HepG2 (cell line): ENCODE measurements around the gene GRM7. TPM values are rescaled to one million over a fixed set of nuclear protein-coding genes. Genes with fewer than 3 reads are reported as not detected.

Source experiments
- ATAC-seq: fragments of 200-7000 bp; cut with Tn5 transposase; 3 replicates; pipeline ENCODE4 v1.9.1; 2020; ENCODE audit warnings: mild to moderate bottlenecking, moderate library complexity
- BruUV-seq: library from RNA; stranded (reverse); fragments of 400-500 nt; replicated peaks from 2 replicates; lab custom pipeline; 2021; lab: Mats Ljungman, UMichigan
- CTCF ChIA-PET: fragments of 300-600 bp; formaldehyde crosslinking; extraction: SDS; loops from one replicate; lab custom pipeline; 2021; ENCODE audit warnings: low total read pairs, inconsistent platforms, low intra/inter-chr PET ratio; lab: Yijun Ruan, JAX
- POLR2A ChIA-PET: fragments of 350-600 bp; sonication (Branson Sonifier 250); formaldehyde crosslinking; loops from one replicate; lab custom pipeline; 2020; ENCODE audit warnings: antibody characterized with exemption, inconsistent platforms; lab: Yijun Ruan, JAX
- DNase-seq: peaks from one replicate; pipeline ENCODE4 v3.0.0-alpha.2; 2015; ENCODE audit warnings: low spot score
- FAIRE-seq: peaks from 3 replicates; lab custom pipeline; 2011; peaks lifted over from hg19 to GRCh38; lab: Jason Lieb, UNC
- H2AFZ ChIP-seq: one replicate; pipeline ENCODE4 v1.6.1; 2011; ENCODE audit warnings: low read length, inconsistent platforms
- H3K27ac ChIP-seq: fragments of 300-600 bp; 3 replicates; pipeline ENCODE4 v1.8.0; 2011; ENCODE audit warnings: mixed run types, mild to moderate bottlenecking, mixed read lengths, low read length, inconsistent platforms; ENCODE audit not compliant: insufficient read depth; ENCODE audit errors: extremely low read length
- H3K27me3 ChIP-seq, 2 experiments: fragments of 200-600 bp in 1 of 2; 2 replicates in 1 of 2; 3 replicates in 1 of 2; pipeline versions ENCODE4 v1.6.0 to v1.8.0; 2011; ENCODE audit warnings: low read length in 2 of 2, mild to moderate bottlenecking in 2 of 2, moderate library complexity in 2 of 2, inconsistent platforms in 1 of 2; ENCODE audit not compliant: insufficient read depth in 2 of 2, control insufficient read depth in 1 of 2
- H3K36me3 ChIP-seq, 2 experiments: fragments of 200-600 bp in 1 of 2; replicated peaks in 1 of 2; 2 replicates in 1 of 2; 3 replicates in 1 of 2; pipeline versions ENCODE4 v1.5.1 to v1.8.0; 2011; ENCODE audit warnings: low read length in 2 of 2, inconsistent platforms in 1 of 2; ENCODE audit not compliant: insufficient read depth in 2 of 2, control insufficient read depth in 1 of 2
- H3K4me1 ChIP-seq: 2 replicates; pipeline ENCODE4 v1.5.1; 2012; ENCODE audit warnings: low read length, inconsistent platforms; ENCODE audit not compliant: insufficient read depth
- H3K4me2 ChIP-seq: 2 replicates; pipeline ENCODE4 v1.6.0; 2011; ENCODE audit warnings: low read depth, low read length, inconsistent platforms
- H3K4me3 ChIP-seq, 3 experiments: fragments of 200-600 bp in 1 of 3; sonication (generic), shearing (Covaris generic) in 1 of 3; replicated peaks in 1 of 3; 2 replicates each; pipeline ENCODE4 v1.5.1; 2011 to 2016; ENCODE audit warnings: low read length in 3 of 3, inconsistent platforms in 2 of 3, low read depth in 2 of 3, mild to moderate bottlenecking in 2 of 3, control low read depth in 1 of 3, mixed read lengths in 1 of 3; ENCODE audit not compliant: insufficient read depth in 1 of 3
- H3K79me2 ChIP-seq: one replicate; pipeline ENCODE4 v1.6.1; 2011; ENCODE audit warnings: low read length, inconsistent platforms; ENCODE audit not compliant: insufficient read depth
- H3K9ac ChIP-seq: 2 replicates; pipeline ENCODE4 v1.6.0; 2011; ENCODE audit warnings: mild to moderate bottlenecking, low read depth, low read length, inconsistent platforms; ENCODE audit not compliant: insufficient read depth
- H3K9me3 ChIP-seq: 2 replicates; pipeline ENCODE4 v1.5.1; 2012; ENCODE audit warnings: mild to moderate bottlenecking, low read length
- H4K20me1 ChIP-seq: 2 replicates; pipeline ENCODE4 v1.6.0; 2011; ENCODE audit warnings: inconsistent platforms, mild to moderate bottlenecking, low read length, moderate library complexity; ENCODE audit not compliant: insufficient read depth
- ARID3A ChIP-seq: IDR thresholded peaks from 2 replicates; pipeline ENCODE4 v1.6.1; 2012; ENCODE audit warnings: low read depth, low read length, improper control_type of control experiment
- MEIS1 ChIP-seq: sonication (generic); formaldehyde crosslinking; IDR thresholded peaks from 2 replicates; pipeline ENCODE4 v1.9.0; 2021; ENCODE audit warnings: mild to moderate bottlenecking, missing genetic modification reagents, moderate library complexity, borderline replicate concordance
- NCOA5 ChIP-seq: sonication (generic); formaldehyde crosslinking; IDR thresholded peaks from 2 replicates; pipeline ENCODE4 v1.4.0; 2020; ENCODE audit warnings: missing genetic modification reagents
- NFKB2 ChIP-seq: sonication (generic); formaldehyde crosslinking; IDR thresholded peaks from 2 replicates; pipeline ENCODE4 v1.4.0; 2020; ENCODE audit warnings: missing genetic modification reagents, borderline replicate concordance
- SNAPC2 ChIP-seq: sonication (generic); formaldehyde crosslinking; IDR thresholded peaks from 2 replicates; pipeline ENCODE4 v1.8.1; 2022; ENCODE audit warnings: mild to moderate bottlenecking, missing genetic modification reagents
- YEATS4 ChIP-seq: sonication (generic); formaldehyde crosslinking; IDR thresholded peaks from 2 replicates; pipeline ENCODE4 v1.4.0; 2020; ENCODE audit warnings: missing genetic modification reagents, borderline replicate concordance
- WGBS: methylation state at CpG from one replicate; pipeline ENCODE4 v1.1.6; 2017; ENCODE audit warnings: low lambda C conversion rate; 5-methylcytosine and 5-hydroxymethylcytosine counted together
- in situ Hi-C: cut with HindIII; loops from 2 replicates; pipeline ENCODE4 v1.10.0; 2017; ENCODE audit warnings: low pct_unique_long_range_greater_than_20kb; ENCODE audit not compliant: extremely low pct_ligation_motif_present
- intact Hi-C: fragments of 100-400 bp; cut with micrococcal nuclease; formaldehyde crosslinking; loops from one replicate; pipeline ENCODE4 v1.10.0; 2022; ENCODE audit not compliant: unreplicated experiment
- polyA plus RNA-seq, 8 experiments: library from polyadenylated mRNA; depleted of rRNA in 3 of 8; stranded (reverse) in 7 of 8; unstranded in 1 of 8; fragments of >200 nt; fragmentation: Illumina TruSeq in 4 of 8; extraction: Trizol in 4 of 8; gene quantifications; 2 replicates each; pipeline versions ENCODE4 v1.2.1 to v1.2.3, GENCODE V29; 2011 to 2016; ENCODE audit warnings: low read depth in 4 of 8, missing spikeins in 1 of 8, mixed read lengths in 1 of 8; ENCODE audit not compliant: insufficient read depth in 1 of 8
- total RNA-seq, 5 experiments: library from RNA; depleted of rRNA; stranded (reverse); fragments of >200 nt; fragmentation: Illumina TruSeq; extraction: Trizol; gene quantifications; 2 replicates each; pipeline ENCODE4 v1.2.3, GENCODE V29; 2016; ENCODE audit warnings: low read depth in 1 of 5

Gene GRM7
- total and polyA plus RNA-seq, 2 of the 13 experiments (the other 11 are each of a cell fraction or from before 2014, with no cell fraction given) = not detected

- BruUV-seq = no TSS peak
- ATAC-seq (no peak), DNase-seq (no peak), FAIRE-seq (no peak)
- 21% methylated on average over 4 of the region's 4 CpGs for WGBS
- in situ Hi-C loops = no loop called here
- no peak overlapping the region for H3K9ac ChIP-seq
- peaks cover 10% of the 10 kb centered on the region for H3K9me3 ChIP-seq
- no peak overlapping the region for H2AFZ ChIP-seq
- intact Hi-C loops = no loop called here
- H3K4me2 ChIP-seq = no peak overlapping the region
- H4K20me1 ChIP-seq = no peaks in the 10 kb centered on the region
- ChIA-PET CTCF (no interaction called here), POLR2A (no interaction called here)
- H3K4me3 ChIP-seq = no peak overlapping the region
- H3K79me2 ChIP-seq = no peaks in the 10 kb centered on the region
- H3K27ac ChIP-seq = no peak overlapping the region
- H3K4me1 ChIP-seq = no peaks in the 10 kb centered on the region
- TF ChIP-seq NCOA5 (CRISPR knock-in tag) = no peak
- TF ChIP-seq SNAPC2 (CRISPR knock-in tag) = no peak
- TF ChIP-seq NFKB2 (CRISPR knock-in tag) = no peak
- TF ChIP-seq MEIS1 (CRISPR knock-in tag) = no peak
- no peak for TF ChIP-seq YEATS4 (CRISPR knock-in tag)
- H3K36me3 ChIP-seq = no peaks in the 10 kb centered on the region
- no peaks in the 10 kb centered on the region for H3K27me3 ChIP-seq
Observed at GRCh38 chr3:7749931-7750695, 889.2 kb downstream of the GRM7 start.

GRCh38 chr3:7752005-7752404 is 891.1 kb downstream of the GRM7 start:
- ATAC-seq (no peak), DNase-seq (no peak), FAIRE-seq (no peak)
- no TSS peak for BruUV-seq
- no peaks in the 10 kb centered on the region for H3K36me3 ChIP-seq
- intact Hi-C loops = no loop called here
- no peaks in the 10 kb centered on the region for H3K4me1 ChIP-seq
- peaks cover 10% of the 10 kb centered on the region for H3K9me3 ChIP-seq
- H4K20me1 ChIP-seq = no peaks in the 10 kb centered on the region
- POLR2A ChIA-PET = no interaction called here
- H2AFZ ChIP-seq = no peak overlapping the region
- WGBS = 0% methylated on average over 1 of the region's 1 CpG
- H3K4me2 ChIP-seq = no peak overlapping the region
- no peak overlapping the region for H3K4me3 ChIP-seq
- in situ Hi-C loops = no loop called here
- H3K27ac ChIP-seq = no peak overlapping the region
- no peak for TF ChIP-seq ARID3A
- H3K9ac ChIP-seq = no peak overlapping the region
- no peaks in the 10 kb centered on the region for H3K79me2 ChIP-seq
- CTCF ChIA-PET = no interaction called here
- H3K27me3 ChIP-seq = no peaks in the 10 kb centered on the region
